Activated T-cell treated with anti-CD3 and anti-CD28 coated beads, Interleukin-2, amount 50 U/mL, for 24 hours (primary cell): ENCODE data around the gene XRCC3.
"Not testable (repeated sequence)": the region's sequence is repeated elsewhere in the genome, so short reads cannot be mapped to it uniquely, and the experiment has no call there.

ENCODE experiments used
- DNase-seq: peaks from one replicate; pipeline ENCODE4 v3.0.0-alpha.2; 2020
- H3K27ac Mint-ChIP-seq: 2 replicates; pipeline ENCODE4 v1.8.0; 2020; ENCODE audit warnings: mild to moderate bottlenecking, mixed read lengths
- H3K27me3 Mint-ChIP-seq: 2 replicates; pipeline ENCODE4 v1.8.0; 2020; ENCODE audit warnings: mixed read lengths
- H3K36me3 Mint-ChIP-seq: 2 replicates; pipeline ENCODE4 v1.8.0; 2020; ENCODE audit warnings: low read depth, mixed read lengths
- H3K4me1 Mint-ChIP-seq: 2 replicates; pipeline ENCODE4 v1.8.0; 2020; ENCODE audit warnings: low read depth, mixed read lengths
- H3K4me3 Mint-ChIP-seq: 2 replicates; pipeline ENCODE4 v1.8.0; 2020; ENCODE audit warnings: mild to moderate bottlenecking, moderate library complexity, mixed read lengths
- H3K9me3 Mint-ChIP-seq: 2 replicates; pipeline ENCODE4 v1.8.0; 2020; ENCODE audit warnings: mixed read lengths

XRCC3 gene

GRCh38 chr14:103671911-103672310, 43.3 kb downstream of the XRCC3 start:
- Mint-ChIP-seq H3K9me3 (no peaks in the 10 kb centered on the region), H3K4me1 (peaks cover 4% of the 10 kb centered on the region), H3K27ac (no peak overlapping the region), H3K4me3 (no peak overlapping the region), H3K36me3 (peaks cover 87% of the 10 kb centered on the region), H3K27me3 (no peaks in the 10 kb centered on the region)
- DNase-seq: no peak

- Mint-ChIP-seq H3K27ac (no peak overlapping the region), H3K4me1 (peaks cover 4% of the 10 kb centered on the region), H3K27me3 (no peaks in the 10 kb centered on the region), H3K9me3 (no peaks in the 10 kb centered on the region), H3K36me3 (peaks cover 83% of the 10 kb centered on the region), H3K4me3 (no peak overlapping the region)
- DNase-seq: no peak
Measured at GRCh38 chr14:103669370-103669769, 45.9 kb downstream of the XRCC3 start.

- Mint-ChIP-seq H3K4me1 (peaks cover 4% of the 10 kb centered on the region), H3K27me3 (no peaks in the 10 kb centered on the region), H3K9me3 (no peaks in the 10 kb centered on the region), H3K36me3 (peaks cover 85% of the 10 kb centered on the region), H3K4me3 (no peak overlapping the region), H3K27ac (no peak overlapping the region)
- no peak for DNase-seq
Measured at GRCh38 chr14:103668117-103668516, 47.1 kb downstream of the XRCC3 start.

GRCh38 chr14:103667671-103668070, 47.6 kb downstream of the XRCC3 start:
- peak overlapping the region; percentile 11 for H3K27ac Mint-ChIP-seq
- H3K4me1 Mint-ChIP-seq: peaks cover 4% of the 10 kb centered on the region
- no peaks in the 10 kb centered on the region for H3K27me3 Mint-ChIP-seq
- H3K4me3 Mint-ChIP-seq: no peak overlapping the region
- DNase-seq: no peak
- no peaks in the 10 kb centered on the region for H3K9me3 Mint-ChIP-seq
- peaks cover 84% of the 10 kb centered on the region for H3K36me3 Mint-ChIP-seq

- Mint-ChIP-seq H3K27me3 (no peaks in the 10 kb centered on the region), H3K9me3 (no peaks in the 10 kb centered on the region), H3K27ac (no peak overlapping the region), H3K36me3 (peaks cover 79% of the 10 kb centered on the region), H3K4me3 (no peak overlapping the region), H3K4me1 (peaks cover 4% of the 10 kb centered on the region)
- DNase-seq: no peak
Measured at GRCh38 chr14:103663506-103663905, 51.7 kb downstream of the XRCC3 start.

GRCh38 chr14:103662591-103662990, 52.7 kb downstream of the XRCC3 start:
- no peaks in the 10 kb centered on the region for H3K9me3 Mint-ChIP-seq
- peaks cover 77% of the 10 kb centered on the region for H3K36me3 Mint-ChIP-seq
- H3K27me3 Mint-ChIP-seq: no peaks in the 10 kb centered on the region
- H3K27ac Mint-ChIP-seq: no peak overlapping the region
- peaks cover 1% of the 10 kb centered on the region for H3K4me1 Mint-ChIP-seq
- DNase-seq: no peak
- H3K4me3 Mint-ChIP-seq: no peak overlapping the region

- Mint-ChIP-seq H3K27me3 (no peaks in the 10 kb centered on the region), H3K4me1 (no peaks in the 10 kb centered on the region), H3K4me3 (no peak overlapping the region), H3K27ac (peak overlapping the region; percentile 20), H3K36me3 (peaks cover 78% of the 10 kb centered on the region), H3K9me3 (no peaks in the 10 kb centered on the region)
- no peak for DNase-seq
Measured at GRCh38 chr14:103662029-103662428, 53.2 kb downstream of the XRCC3 start.

GRCh38 chr14:103659631-103660030, 55.6 kb downstream of the XRCC3 start:
- Mint-ChIP-seq H3K36me3 (peaks cover 84% of the 10 kb centered on the region), H3K4me1 (peaks cover 4% of the 10 kb centered on the region), H3K27ac (peak overlapping the region; percentile 5), H3K9me3 (no peaks in the 10 kb centered on the region), H3K4me3 (no peak overlapping the region), H3K27me3 (no peaks in the 10 kb centered on the region)
- no peak for DNase-seq

- Mint-ChIP-seq H3K36me3 (peaks cover 79% of the 10 kb centered on the region), H3K9me3 (no peaks in the 10 kb centered on the region), H3K27me3 (no peaks in the 10 kb centered on the region), H3K4me1 (peaks cover 7% of the 10 kb centered on the region), H3K4me3 (no peak overlapping the region), H3K27ac (peak overlapping the region; percentile 74)
- no peak for DNase-seq
Measured at GRCh38 chr14:103657471-103657870, 57.8 kb downstream of the XRCC3 start.

GRCh38 chr14:103656756-103657133, 58.5 kb downstream of the XRCC3 start:
- H3K27me3 Mint-ChIP-seq: no peaks in the 10 kb centered on the region
- no peak overlapping the region for H3K27ac Mint-ChIP-seq
- DNase-seq: no peak
- peaks cover 12% of the 10 kb centered on the region for H3K4me1 Mint-ChIP-seq
- no peak overlapping the region for H3K4me3 Mint-ChIP-seq
- H3K9me3 Mint-ChIP-seq: no peaks in the 10 kb centered on the region
- H3K36me3 Mint-ChIP-seq: peaks cover 74% of the 10 kb centered on the region

- Mint-ChIP-seq H3K27me3 (no peaks in the 10 kb centered on the region), H3K36me3 (peaks cover 70% of the 10 kb centered on the region), H3K4me1 (peaks cover 15% of the 10 kb centered on the region), H3K4me3 (no peak overlapping the region), H3K27ac (peak overlapping the region; percentile 60), H3K9me3 (no peaks in the 10 kb centered on the region)
- DNase-seq: no peak
Measured at GRCh38 chr14:103656031-103656755, 59.1 kb downstream of the XRCC3 start.

- H3K4me1 Mint-ChIP-seq: peaks cover 20% of the 10 kb centered on the region
- peaks cover 62% of the 10 kb centered on the region for H3K36me3 Mint-ChIP-seq
- H3K27me3 Mint-ChIP-seq: no peaks in the 10 kb centered on the region
- H3K9me3 Mint-ChIP-seq: no peaks in the 10 kb centered on the region
- peak overlapping the region; percentile 31 for H3K27ac Mint-ChIP-seq
- no peak for DNase-seq
- H3K4me3 Mint-ChIP-seq: no peak overlapping the region
Measured at GRCh38 chr14:103654619-103655018, 60.6 kb downstream of the XRCC3 start.

- peaks cover 57% of the 10 kb centered on the region for H3K36me3 Mint-ChIP-seq
- H3K9me3 Mint-ChIP-seq: no peaks in the 10 kb centered on the region
- H3K4me3 Mint-ChIP-seq: no peak overlapping the region
- H3K27me3 Mint-ChIP-seq: no peaks in the 10 kb centered on the region
- peak overlapping the region; percentile 83 for H3K27ac Mint-ChIP-seq
- no peak for DNase-seq
- peaks cover 20% of the 10 kb centered on the region for H3K4me1 Mint-ChIP-seq
Measured at GRCh38 chr14:103653805-103654204, 61.4 kb downstream of the XRCC3 start.

- Mint-ChIP-seq H3K36me3 (peaks cover 58% of the 10 kb centered on the region), H3K27ac (peak overlapping the region; percentile 83), H3K4me1 (peaks cover 20% of the 10 kb centered on the region)
- H3K9me3 Mint-ChIP-seq, DNase-seq, H3K4me3 Mint-ChIP-seq, H3K27me3 Mint-ChIP-seq: not testable (repeated sequence)
Measured at GRCh38 chr14:103653336-103653735, 61.9 kb downstream of the XRCC3 start.

- DNase-seq: no peak
- Mint-ChIP-seq H3K27me3 (no peaks in the 10 kb centered on the region), H3K4me1 (peaks cover 20% of the 10 kb centered on the region), H3K9me3 (no peaks in the 10 kb centered on the region), H3K36me3 (peaks cover 57% of the 10 kb centered on the region), H3K4me3 (no peak overlapping the region), H3K27ac (no peak overlapping the region)
Measured at GRCh38 chr14:103652806-103653205, 62.4 kb downstream of the XRCC3 start.

GRCh38 chr14:103651585-103651984, 63.7 kb downstream of the XRCC3 start:
- no peak overlapping the region for H3K4me3 Mint-ChIP-seq
- H3K36me3 Mint-ChIP-seq: peaks cover 45% of the 10 kb centered on the region
- H3K27ac Mint-ChIP-seq: peak overlapping the region; percentile 48
- no peaks in the 10 kb centered on the region for H3K9me3 Mint-ChIP-seq
- no peaks in the 10 kb centered on the region for H3K27me3 Mint-ChIP-seq
- peaks cover 23% of the 10 kb centered on the region for H3K4me1 Mint-ChIP-seq
- DNase-seq: no peak
